Stimulated activated CD8-positive, alpha-beta memory T cell treated with anti-CD3 and anti-CD28 coated beads, Interleukin-4, amount 100 ng/mL, for 4 hours (primary cell): ENCODE data around the gene LYST.
A peak's percentile ranks its signal among the peaks of the same experiment; 100 is the strongest.
"Not testable (repeated sequence)": the region's sequence is repeated elsewhere in the genome, so short reads cannot be mapped to it uniquely, and the experiment has no call there.

Experiments
- DNase-seq, 2 donors: peaks; one replicate each; pipeline ENCODE4 v3.0.0-alpha.2; 2020; ENCODE audit warnings: low read depth in 2 of 2, low spot score in 1 of 2

The LYST gene, protein sequence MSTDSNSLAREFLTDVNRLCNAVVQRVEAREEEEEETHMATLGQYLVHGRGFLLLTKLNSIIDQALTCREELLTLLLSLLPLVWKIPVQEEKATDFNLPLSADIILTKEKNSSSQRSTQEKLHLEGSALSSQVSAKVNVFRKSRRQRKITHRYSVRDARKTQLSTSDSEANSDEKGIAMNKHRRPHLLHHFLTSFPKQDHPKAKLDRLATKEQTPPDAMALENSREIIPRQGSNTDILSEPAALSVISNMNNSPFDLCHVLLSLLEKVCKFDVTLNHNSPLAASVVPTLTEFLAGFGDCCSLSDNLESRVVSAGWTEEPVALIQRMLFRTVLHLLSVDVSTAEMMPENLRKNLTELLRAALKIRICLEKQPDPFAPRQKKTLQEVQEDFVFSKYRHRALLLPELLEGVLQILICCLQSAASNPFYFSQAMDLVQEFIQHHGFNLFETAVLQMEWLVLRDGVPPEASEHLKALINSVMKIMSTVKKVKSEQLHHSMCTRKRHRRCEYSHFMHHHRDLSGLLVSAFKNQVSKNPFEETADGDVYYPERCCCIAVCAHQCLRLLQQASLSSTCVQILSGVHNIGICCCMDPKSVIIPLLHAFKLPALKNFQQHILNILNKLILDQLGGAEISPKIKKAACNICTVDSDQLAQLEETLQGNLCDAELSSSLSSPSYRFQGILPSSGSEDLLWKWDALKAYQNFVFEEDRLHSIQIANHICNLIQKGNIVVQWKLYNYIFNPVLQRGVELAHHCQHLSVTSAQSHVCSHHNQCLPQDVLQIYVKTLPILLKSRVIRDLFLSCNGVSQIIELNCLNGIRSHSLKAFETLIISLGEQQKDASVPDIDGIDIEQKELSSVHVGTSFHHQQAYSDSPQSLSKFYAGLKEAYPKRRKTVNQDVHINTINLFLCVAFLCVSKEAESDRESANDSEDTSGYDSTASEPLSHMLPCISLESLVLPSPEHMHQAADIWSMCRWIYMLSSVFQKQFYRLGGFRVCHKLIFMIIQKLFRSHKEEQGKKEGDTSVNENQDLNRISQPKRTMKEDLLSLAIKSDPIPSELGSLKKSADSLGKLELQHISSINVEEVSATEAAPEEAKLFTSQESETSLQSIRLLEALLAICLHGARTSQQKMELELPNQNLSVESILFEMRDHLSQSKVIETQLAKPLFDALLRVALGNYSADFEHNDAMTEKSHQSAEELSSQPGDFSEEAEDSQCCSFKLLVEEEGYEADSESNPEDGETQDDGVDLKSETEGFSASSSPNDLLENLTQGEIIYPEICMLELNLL (N-terminal part only)

DNA sequence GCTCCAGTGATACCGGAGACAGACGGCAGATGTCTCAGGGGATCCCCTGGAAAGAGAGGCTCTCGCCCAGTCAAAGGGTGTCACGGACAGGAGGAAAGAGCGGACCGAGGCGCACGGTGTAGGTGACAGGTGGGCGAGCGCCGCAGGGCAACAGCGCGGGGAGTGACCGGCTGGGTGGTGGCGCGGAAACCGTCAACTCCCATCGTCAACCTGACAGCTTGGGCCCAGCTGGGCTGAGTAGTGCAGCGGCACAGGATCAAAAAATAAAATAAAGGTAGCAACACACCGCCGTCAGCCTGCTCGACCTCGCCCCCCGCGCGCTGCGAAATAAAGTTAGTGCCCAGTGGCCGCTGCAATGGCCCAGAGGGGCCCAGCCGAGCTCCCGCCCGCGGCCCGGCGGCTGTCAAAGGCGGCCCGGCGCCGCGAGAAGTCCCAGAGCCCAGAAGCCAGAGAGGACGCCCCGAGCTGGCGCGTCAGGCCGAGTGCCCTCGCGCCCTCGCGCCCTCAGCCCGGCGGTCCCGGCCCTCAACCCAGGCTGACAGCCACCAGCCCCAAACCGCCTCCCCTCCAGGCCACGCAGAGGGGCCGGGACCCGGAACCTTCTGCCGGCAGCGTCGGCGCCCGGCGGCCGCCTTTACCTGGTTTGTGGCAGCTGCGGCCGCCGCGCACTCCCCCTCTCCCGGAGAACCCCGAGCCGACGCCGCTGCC is at the start of gene LYST:
LYST (minus strand) TSS at position 702 of the 708 bp plus-strand sequence. CDS start 36,489 bp downstream, outside the sequence.
- DNase-seq, result peak in 1 of 2 donors; percentile 24

DNA sequence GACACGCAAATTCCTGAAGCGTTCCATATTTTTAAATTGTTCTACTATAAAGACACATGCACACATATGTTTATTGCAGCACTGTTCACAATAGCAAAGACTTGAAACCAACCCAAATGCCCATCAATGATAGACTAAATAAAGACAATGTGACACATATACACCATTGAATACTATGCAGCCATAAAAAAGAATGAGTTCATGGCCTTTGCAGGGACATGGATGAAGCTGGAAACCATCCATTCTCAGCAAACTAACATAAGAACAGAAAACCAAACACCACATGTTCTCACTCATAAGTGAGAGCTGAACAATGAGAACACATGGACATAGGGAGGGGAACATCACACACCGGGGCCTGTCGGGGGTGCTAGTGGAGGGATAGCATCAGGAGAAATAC is 48.8 kb upstream of the LYST start:
- DNase-seq, result not testable (repeated sequence)

DNA sequence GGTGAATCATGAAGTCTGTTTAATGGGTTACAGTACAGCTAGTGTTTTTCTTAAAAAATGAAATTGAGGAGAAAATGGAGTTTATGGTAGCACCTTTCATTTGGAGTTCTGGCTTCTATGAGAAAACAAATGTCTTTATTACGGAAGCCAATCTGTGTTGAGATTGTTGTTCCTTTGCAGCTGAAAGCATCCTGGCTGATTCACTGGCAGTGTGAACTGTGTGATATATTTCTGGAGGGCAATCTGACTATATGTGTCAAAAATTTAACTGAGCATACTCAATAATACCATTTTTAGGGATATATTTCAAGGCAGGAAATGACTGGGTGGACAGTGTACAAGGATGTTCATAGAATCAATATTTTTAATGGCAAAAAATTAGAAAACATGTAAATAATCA is 46.6 kb upstream of the LYST start:
- DNase-seq, result no peak

DNA sequence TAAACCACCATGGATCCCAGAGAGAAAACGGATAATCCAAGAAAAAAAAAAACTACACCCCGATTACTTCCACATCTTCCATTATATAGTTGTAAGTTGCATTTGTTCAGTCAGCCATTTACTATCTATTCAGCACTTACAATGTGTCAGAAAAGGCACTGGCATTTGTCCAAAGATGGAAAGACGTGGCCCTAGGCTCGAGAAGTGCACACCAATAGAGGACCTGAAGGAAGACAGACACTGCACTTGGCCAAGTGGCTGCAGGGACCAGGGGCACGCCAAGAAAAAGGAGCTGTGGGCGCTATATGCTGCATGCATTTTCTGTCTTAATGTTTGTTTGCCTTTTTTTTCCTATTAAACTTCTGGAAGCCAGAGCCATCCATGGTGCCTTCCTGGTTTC is 45.2 kb upstream of the LYST start:
- DNase-seq, result no peak

DNA sequence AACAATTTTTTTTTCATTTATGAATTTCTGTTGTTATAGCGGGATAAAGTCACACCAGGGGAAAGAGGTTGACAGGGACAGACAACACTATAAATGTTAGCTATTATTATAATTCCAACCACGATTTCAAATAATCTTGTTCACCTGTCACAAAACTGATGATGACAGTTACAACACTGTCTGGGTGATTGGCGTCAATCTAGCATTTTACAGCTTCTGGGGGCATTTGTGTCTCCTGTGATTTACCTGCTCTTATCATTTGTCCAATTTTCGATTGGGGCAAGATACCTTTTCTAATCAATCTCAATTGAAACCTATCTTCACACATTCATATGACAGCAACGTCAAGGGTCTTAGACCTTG is 44.6 kb upstream of the LYST start:
- DNase-seq, result no peak

DNA sequence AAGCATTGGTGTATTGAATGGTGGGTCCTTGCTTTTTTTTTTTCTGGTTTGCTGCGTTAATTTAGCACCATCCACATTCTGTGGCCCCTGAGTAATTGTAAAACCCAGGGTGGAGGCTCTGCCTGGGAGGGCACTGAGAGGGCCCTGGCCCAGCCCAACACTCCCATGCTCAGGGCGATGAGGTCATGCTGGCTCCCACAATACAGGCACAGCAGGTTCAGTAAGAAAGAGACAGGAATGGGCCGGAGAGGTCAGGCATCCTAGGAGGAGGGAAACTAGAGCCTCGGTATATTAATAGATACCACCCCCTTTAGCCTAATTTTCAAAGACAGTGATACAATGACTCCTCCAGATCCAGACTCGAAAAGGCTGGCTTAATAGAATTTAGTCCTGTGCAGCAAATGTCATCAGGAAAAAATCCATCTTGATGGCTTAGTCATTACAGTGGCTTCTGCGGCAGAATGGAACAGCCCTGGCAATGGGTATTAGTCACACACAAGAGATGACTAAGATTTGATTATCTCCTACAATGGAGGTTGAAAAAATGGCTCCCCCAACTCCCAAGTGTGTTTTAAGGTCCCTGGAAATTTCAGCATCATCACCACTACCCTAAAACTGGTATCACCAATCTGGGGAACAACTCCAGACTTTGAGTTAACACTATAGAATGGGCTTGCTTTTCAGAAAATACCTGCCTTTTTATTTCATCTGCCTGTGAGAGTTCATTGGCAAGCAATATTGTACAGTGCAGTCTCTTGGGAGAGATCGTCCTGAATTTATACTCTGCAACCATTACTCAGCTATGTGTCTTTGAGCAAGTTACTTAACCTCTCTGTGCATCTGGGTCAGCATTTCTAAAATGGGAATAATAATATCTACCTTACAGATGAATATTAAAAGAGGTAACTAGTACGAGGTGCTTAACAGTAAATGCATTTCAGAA is 43.9 kb upstream of the LYST start:
- no peak for DNase-seq

DNA sequence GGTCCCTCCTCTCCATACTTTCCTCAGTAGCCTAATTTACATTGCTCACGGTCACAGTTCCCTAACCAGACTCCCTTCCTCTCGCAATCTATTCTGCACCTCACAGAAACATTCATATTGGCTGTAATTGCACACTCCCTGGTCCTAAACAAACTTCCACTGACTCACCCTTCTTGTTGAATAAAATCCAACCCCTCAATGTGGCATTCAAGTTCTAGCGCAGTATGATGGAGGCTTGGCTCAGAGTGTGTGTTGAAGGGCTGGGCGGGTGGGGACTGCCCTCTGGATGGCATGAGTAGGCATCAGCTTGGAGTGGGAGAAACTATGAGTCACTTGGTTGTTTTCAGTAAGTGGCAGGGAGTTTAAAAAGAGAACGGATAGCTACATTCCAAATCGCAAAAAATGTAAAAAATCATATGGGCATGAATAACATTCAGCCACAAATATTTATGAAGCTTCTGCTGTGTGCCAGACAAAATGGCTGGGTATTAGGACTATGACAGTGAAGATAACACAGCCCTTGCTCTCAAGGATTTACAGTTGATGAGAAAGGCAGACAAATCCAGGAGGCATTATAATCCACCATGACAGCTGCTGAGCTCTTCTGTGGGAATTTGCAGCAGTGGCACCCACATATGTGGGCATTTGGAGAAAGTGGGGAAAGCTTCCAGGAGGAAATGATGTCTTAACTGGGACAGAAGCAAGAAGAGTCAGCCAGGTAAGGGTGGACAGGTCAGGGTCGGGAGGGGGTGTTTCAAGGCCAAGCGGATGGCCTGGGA is 42.2 kb upstream of the LYST start:
- no peak for DNase-seq

DNA sequence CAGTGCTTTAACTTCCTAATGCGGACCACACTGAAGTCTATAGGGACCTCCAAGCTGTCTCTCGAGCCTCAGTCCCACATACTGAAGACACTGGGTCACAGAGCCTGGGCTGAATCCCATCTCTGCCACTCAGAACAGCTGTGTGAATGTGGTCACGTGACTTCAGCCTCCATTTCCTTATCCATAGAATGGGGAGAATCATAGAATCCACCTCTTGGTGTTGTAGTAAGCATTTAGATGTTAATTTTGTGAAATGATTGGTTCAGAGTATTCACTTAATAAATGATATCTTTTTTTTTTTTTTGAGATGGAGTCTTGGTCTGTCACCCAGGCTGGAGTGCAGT is 41.2 kb upstream of the LYST start:
- no peak for DNase-seq

DNA sequence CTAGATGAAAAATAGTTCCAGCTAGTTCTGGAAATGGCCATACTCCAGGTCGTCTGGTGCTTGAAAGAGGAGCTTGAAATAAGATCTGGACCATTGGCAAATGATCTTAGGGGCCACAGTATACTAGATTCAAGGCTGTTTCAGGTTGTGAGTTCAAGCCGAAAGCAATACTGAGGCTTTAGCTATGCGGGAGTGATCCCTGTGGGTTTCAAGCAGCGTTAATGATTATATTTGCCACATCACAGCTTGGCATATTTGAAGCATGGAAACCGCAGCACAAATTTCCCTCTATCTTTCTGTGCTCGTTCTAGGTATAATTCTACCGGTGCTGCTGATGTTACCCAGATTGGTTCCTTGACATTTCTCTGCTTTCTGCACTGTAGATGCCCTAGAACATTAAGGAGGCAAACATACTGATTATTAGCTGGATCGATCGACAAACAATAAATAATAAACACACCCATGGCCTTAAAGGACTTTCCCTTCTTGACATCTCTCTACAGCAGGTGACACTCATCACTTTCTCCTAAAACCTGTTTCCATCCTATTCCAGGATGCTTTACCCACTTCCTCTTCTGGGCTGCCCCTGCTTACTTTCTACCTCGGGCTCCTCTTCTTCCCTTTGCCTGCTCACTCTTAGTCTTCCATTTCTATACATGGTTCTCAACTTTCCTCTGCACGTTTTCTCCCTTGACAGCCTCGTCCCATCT is 40.6 kb upstream of the LYST start:
- DNase-seq, result no peak

DNA sequence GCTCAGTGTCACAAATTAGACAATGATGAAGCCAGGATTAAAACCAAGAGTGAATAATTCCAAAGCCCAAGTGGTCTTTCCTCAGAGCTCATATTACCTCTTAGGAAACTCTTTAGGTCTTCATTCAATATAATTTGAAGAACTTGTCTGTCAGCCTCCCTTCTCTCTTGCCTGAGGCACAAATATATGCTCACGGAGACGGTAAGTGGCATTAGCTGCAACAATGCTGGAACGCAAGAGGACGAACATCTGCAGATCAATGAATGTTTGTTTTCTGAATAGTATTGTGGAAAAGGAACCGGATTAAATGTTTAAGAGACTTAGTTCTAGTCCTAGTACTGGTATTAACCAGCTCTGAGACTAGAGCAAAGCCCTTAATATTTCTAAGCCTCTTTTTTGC is 39.7 kb upstream of the LYST start:
- no peak for DNase-seq

DNA sequence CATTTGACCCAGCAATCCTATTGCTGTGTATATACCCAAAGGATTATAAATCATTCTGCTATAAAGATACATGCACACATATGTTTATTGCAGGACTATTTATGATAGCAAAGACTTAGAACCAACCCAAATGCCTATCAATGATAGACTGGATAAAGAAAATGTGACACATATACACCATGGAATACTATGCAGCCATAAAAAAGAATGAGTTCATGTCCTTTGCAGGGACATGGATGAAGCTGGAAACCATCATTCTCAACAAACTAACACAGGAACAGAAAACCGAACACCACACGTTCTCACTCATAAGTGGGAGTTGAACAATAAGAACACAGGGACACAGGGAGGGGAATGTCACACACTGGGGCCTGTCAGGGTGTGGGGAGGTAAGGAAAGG is 37.1 kb upstream of the LYST start:
- not testable (repeated sequence) for DNase-seq

DNA sequence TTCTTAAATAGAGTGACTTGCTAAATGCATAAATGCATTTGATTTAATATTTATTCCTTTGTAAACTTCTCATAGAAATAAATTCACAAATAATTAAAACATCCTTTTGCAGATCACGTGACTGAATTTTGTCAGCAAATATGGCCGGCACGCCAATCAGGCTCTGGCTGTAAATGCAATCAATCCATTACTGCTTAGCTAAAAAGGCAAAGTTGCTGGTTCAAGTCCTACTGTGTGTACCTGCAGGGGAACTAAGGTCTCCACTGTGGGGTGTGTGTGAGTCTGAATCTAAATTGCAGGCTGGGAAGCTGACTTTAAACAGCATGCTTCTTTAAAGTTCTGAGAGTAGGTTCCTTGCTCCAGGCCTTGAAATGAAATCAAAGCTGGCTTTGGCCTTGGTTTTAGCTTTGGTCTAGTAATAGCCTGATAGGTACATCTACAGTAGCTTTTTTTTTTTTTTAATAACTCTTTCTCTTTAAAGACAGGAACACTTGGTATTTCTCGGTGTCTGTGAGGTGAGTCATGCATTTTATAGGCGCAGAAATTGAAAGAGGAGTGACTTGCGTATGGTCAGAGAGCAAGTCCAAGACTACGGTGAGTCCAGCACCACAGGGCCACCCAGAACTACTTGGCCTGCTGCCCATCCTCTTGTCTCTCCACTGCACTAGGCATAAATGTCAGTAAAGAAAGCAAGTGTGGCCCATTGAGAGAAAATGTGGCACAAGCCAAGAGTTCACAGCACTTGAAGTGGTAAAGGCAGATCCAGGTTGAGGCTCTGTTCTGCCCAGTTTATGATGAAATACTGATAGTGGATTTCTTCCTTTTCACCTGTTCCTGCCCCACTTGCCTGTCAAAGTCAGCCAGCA is 36.2 kb upstream of the LYST start:
- DNase-seq, result no peak

DNA sequence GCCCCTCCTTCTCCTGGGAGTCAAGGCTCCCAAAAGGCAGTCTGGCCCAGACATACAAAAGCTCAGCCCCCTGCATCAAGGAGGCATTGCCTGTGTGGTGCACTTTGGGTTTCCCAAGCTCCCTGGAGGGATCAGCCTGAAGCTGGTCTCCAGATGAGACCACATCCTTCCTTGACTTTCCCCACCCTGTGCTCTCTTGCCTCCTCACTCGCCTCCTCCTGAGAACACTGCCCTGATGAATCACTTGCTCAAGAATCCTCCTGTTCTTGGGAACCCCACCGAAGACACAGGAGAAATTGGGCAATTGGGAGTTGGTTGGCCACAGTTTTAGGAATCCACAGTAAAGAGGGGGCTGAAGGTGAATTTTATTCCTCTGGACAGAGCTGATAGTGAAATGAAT is 34.8 kb upstream of the LYST start:
- DNase-seq, result no peak

DNA sequence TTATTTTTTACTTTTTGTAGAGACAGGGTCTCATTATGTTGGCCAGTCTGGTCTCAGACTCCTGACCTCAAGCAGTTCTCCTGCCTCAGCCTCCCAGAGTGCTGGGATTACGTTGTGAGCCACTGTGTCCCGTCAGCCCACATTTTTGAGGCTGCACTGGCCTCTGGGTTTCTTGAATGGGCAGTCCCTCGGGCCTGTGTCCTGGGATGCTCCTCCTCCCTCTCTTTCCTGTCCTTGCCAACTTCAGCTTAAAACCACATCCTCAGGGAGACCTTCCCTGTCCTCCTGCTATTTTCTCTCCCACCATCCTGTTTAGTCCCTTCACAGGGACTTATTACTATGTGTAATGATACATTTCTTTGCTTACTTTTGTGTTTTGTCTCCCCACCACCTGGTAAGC is 31.4 kb upstream of the LYST start:
- no peak for DNase-seq

DNA sequence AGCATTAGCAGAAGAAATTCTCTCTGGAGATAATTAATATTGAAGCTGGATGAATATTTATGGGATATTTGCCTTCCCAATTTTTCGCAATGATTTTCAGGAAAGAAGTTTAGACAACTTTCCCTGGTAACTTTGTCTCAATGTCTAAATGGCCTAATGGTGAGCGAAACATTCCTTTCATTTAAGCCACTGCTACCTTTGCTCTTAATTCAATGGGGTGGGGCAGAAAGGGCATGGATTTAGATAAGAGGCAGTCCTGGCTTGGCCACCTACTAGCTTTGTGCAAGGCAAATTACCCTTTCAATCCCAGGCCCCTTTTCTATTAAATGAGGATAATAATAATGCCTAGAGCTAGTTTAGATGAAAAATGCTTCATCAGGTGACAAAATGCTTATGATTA is 27.1 kb upstream of the LYST start:
- DNase-seq, result no peak

DNA sequence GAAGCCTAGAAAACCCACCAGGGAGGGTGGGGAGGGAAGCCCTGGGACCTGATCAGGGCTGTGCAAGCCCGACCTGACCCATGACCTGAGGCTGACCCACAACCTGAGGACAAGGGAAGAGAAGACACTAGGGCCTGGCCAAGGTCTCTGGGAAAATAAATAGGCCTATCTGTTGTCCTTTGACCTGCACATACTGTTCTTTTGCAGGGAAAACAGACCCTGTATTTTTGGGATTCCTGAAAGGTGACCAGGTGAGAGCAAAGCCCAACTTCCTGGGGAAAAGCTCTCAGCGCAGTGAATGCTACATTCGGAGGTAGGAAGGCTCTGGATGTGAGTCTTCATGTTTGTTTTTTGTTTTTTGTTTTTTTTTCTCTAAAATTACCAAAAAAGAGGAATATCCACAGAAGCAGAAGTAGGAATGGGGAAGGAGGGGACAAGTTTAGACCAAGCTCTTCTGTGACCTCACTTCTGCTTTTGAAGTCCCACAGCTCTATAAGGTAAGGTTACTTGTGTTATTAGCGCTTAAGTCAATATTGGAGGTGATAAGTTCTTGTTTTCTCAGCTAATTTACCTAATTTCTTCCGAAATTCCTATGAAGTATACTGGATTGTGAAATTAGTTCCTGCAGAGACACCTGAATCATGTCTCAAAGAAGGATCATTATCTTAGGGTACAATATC is 26.2 kb upstream of the LYST start:
- no peak for DNase-seq

DNA sequence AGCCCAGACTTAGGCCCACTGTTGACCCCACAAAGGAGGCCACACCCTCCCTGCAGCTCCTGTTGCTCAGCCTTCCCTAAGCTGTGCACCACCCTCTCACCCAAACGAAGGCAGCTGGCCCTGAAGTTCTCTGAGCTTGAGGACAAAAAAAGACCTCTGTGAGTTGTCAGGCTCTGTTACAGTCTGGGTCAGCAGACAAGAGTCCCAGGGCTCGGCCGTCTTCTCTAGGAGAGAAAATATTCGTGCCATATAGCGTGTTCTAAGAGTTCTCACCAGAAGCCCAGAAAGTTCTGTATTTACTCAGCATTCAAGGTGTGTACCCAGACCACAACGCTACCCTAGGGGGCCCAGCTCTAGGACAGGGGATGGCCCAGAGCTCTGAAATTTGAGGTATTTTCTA is 25.5 kb upstream of the LYST start:
- DNase-seq, result no peak
